ENCODE measurements around the gene WIZ. TPM values are rescaled to one million over a fixed set of nuclear protein-coding genes. Genes with fewer than 3 reads are reported as not detected.

WIZ gene
- total and polyA plus RNA-seq, 9 of the 15 experiments (the other 6 are each of a cell fraction or from before 2014, with no cell fraction given) = 0.06 to 37.5 (median 4.8) TPM

DNA sequence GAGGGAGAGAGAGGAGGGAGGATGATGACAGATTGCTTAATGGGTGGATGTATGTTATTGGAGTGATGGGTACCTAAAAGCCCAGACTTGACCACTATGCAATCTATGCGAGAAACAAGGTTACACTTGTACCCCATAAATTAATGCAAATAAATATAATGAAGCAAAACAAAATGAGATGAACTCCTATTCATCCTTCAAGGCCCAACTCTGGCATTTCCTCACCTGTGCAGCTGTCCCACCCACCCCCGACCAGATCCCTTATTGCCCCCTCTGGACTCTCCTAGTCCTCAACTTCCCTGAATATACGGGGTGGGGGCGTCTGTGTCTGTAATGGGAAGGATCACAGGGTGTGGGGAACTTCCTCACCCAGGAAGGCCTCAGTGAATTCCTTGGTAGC is 25.4 kb upstream of the WIZ start:
- no peaks in the 10 kb centered on the region for H3K36me3 ChIP-seq (ENCODE audit: control insufficient read depth, insufficient read depth, low read length)
- H3K9ac ChIP-seq (ENCODE audit: insufficient read depth in 1 of 2, low read depth in 2 of 2, low read length in 2 of 2) = no peak overlapping the region
- in situ Hi-C loops (cut with MboI) = no loop called here
- peaks cover 0 to 8% of the 10 kb centered on the region in 2 experiments; a peak in 2 of 5 replicates for H3K4me1 ChIP-seq (replicated peaks in 1 of 2; ENCODE audit: control insufficient read depth in 2 of 2, insufficient read depth in 2 of 2, low read length in 2 of 2)
- ChIA-PET CTCF (ENCODE audit: low intra/inter-chr PET ratio) (no interaction called here), POLR2A (interaction anchor here (0.6 kb wide), 2 partner anchors 8 to 67 kb away, joined by 3 to 4 read pairs; no protein-coding TSS in a partner anchor)
- no peaks in the 10 kb centered on the region; the same call in 1 of the 2 replicates for H4K20me1 ChIP-seq (replicated peaks; ENCODE audit: control insufficient read depth, insufficient read depth, low read length)
- no peak overlapping the region for H2AFZ ChIP-seq (ENCODE audit: low read depth, low read length)
- BruUV-seq (replicated peaks) = no TSS peak
- ATAC-seq (no peak), FAIRE-seq (no peak), DNase-seq (ENCODE audit: extremely low read depth in 1 of 4, low spot score in 3 of 4) (no peak)
- intact Hi-C loops (cut with micrococcal nuclease) = no loop called here
- peaks cover 7 to 24% of the 10 kb centered on the region in 2 experiments; a peak in 4 of 5 replicates for H3K27me3 ChIP-seq (ENCODE audit: control insufficient read depth in 2 of 2, insufficient read depth in 2 of 2, low read length in 2 of 2)
- no peaks in the 10 kb centered on the region for H3K9me1 ChIP-seq (ENCODE audit: control insufficient read depth, insufficient read depth, low read length)
- H3K79me2 ChIP-seq (ENCODE audit: control insufficient read depth, insufficient read depth, low read length) = no peaks in the 10 kb centered on the region
- WGBS (ENCODE audit: insufficient coverage, low coverage, missing lambda C conversion rate) = 0% methylated on average over 4 of the region's 4 CpGs
- H3K27ac ChIP-seq (ENCODE audit: extremely low read depth, low read depth, low read length) = no peak overlapping the region
- H3K4me3 ChIP-seq = no peak overlapping the region
- no peaks in the 10 kb centered on the region for H3K9me3 ChIP-seq (replicated peaks; ENCODE audit: control insufficient read depth, insufficient read depth, low read depth, low read length)
- no peak overlapping the region for H3K4me2 ChIP-seq (ENCODE audit: insufficient read depth, low read length)
- TF ChIP-seq ZNF436 (CRISPR knock-in tag; IDR thresholded peaks at IDR 0.05) = no peak
- no peak for TF ChIP-seq TFAM (CRISPR knock-in tag; conservative IDR thresholded peaks at IDR 0.05)
- TF ChIP-seq, protein P1, sequence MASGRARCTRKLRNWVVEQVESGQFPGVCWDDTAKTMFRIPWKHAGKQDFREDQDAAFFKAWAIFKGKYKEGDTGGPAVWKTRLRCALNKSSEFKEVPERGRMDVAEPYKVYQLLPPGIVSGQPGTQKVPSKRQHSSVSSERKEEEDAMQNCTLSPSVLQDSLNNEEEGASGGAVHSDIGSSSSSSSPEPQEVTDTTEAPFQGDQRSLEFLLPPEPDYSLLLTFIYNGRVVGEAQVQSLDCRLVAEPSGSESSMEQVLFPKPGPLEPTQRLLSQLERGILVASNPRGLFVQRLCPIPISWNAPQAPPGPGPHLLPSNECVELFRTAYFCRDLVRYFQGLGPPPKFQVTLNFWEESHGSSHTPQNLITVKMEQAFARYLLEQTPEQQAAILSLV (tag; IDR thresholded peaks at IDR 0.05) = no peak
- no peak for TF ChIP-seq MYBL2 (IDR thresholded peaks at IDR 0.05; ENCODE audit: low read depth)
- TF ChIP-seq MYBL2 (CRISPR knock-in tag; IDR thresholded peaks at IDR 0.05; ENCODE audit: borderline replicate concordance) = no peak
- no peak for TF ChIP-seq MCM3 (IDR thresholded peaks at IDR 0.05)
- TF ChIP-seq ZC3H11A (IDR thresholded peaks at IDR 0.05; ENCODE audit: low read depth, low read length) = no peak
- no peak for TF ChIP-seq TEAD4 (IDR thresholded peaks at IDR 0.05; ENCODE audit: low read length)
- TF ChIP-seq TEAD4 (CRISPR knock-in tag; IDR thresholded peaks at IDR 0.05; ENCODE audit: borderline replicate concordance) = no peak
- no peak for TF ChIP-seq ZNF780A (CRISPR knock-in tag; IDR thresholded peaks at IDR 0.05)
- no peak for TF ChIP-seq TEAD1 (CRISPR knock-in tag; IDR thresholded peaks at IDR 0.05)
- TF ChIP-seq, protein P2, sequence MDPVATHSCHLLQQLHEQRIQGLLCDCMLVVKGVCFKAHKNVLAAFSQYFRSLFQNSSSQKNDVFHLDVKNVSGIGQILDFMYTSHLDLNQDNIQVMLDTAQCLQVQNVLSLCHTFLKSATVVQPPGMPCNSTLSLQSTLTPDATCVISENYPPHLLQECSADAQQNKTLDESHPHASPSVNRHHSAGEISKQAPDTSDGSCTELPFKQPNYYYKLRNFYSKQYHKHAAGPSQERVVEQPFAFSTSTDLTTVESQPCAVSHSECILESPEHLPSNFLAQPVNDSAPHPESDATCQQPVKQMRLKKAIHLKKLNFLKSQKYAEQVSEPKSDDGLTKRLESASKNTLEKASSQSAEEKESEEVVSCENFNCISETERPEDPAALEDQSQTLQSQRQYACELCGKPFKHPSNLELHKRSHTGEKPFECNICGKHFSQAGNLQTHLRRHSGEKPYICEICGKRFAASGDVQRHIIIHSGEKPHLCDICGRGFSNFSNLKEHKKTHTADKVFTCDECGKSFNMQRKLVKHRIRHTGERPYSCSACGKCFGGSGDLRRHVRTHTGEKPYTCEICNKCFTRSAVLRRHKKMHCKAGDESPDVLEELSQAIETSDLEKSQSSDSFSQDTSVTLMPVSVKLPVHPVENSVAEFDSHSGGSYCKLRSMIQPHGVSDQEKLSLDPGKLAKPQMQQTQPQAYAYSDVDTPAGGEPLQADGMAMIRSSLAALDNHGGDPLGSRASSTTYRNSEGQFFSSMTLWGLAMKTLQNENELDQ (CRISPR knock-in tag; IDR thresholded peaks at IDR 0.05; ENCODE audit: borderline replicate concordance) = no peak

All from K562 (cell line).